Activated CD8-positive, alpha-beta memory T cell treated with anti-CD3 and anti-CD28 coated beads for 48 hours (primary cell): Measurements from ENCODE around the gene PARD3.

Experiments
- DNase-seq, 3 experiments: peaks; one replicate each; pipeline ENCODE4 v3.0.0-alpha.2; 2020; ENCODE audit warnings: low read depth in 2 of 3, low spot score in 2 of 3

The PARD3 gene

GRCh38 chr10:34825414-34825813 lies 10.3 kb upstream of the PARD3 start:
- no peak for DNase-seq

DNA sequence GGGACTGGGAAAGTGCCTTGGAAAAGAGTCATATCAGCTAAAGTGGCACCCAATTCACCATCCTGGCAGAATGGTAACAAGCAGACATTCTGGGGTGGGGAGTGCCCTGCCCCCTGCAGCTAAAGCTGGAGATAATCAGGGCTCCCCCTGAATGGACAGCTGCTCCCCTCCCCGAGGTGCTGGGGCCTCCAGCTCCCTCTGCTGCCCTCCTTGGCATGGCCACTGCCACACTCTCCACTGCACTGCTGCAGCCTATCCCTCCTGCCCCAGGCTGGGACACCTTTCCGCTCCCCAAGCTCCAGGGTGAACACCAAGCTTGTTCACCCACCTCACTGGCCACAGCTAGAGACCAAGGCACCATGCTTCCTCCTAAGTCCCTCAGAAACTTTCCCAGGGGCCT lies 9.8 kb upstream of the PARD3 start:
- no peak for DNase-seq

GRCh38 chr10:34821587-34822585 lies 6.8 kb upstream of the PARD3 start:
- DNase-seq = no peak

- no peak for DNase-seq
Observed at GRCh38 chr10:34817586-34817985, 2.5 kb upstream of the PARD3 start.

- no peak for DNase-seq
Observed at GRCh38 chr10:34817054-34817453, 2.0 kb upstream of the PARD3 start.

- no peak for DNase-seq
Observed at GRCh38 chr10:34816501-34817002, 1.5 kb upstream of the PARD3 start.

GRCh38 chr10:34816085-34816496 lies 995 bp upstream of the PARD3 start:
- DNase-seq = no peak

- DNase-seq = no peak
Observed at GRCh38 chr10:34814913-34815184, 247 bp downstream of the PARD3 start.

DNA sequence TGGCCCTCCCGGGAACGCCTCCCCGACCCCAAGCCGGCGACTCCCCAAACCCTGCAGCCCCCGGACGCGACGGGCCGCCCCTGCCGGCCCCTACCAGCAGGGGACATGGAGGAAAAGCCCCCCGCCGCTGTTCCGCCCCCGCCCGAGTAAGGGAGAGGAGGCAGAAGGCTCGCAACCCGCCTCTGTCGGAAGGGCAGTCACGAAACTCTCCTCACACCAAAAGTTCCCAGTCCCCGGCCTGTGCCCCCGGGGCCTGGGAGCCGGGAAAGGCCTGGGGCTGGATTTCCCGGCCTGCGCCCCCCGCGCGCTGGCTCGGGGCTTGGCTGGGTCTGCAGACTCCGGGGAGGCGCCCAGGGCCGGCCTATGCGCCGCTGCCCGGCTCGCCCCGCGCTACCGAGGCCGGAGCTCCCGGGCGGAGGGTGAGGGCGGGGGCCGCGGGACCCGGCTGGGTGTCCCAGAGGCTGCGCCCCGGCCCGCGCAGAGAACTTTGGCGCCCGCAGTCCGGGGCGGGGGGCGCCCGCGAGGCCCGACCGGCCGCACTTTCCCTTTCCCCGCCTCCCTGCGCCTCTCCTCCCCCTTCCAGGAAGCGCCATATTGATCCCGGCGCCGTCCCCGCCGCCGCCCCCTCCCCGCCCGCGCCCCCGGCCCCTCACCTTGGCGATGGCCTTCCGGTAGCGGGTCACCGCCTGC lies 728 bp downstream of the PARD3 start:
- no peak for DNase-seq

DNA sequence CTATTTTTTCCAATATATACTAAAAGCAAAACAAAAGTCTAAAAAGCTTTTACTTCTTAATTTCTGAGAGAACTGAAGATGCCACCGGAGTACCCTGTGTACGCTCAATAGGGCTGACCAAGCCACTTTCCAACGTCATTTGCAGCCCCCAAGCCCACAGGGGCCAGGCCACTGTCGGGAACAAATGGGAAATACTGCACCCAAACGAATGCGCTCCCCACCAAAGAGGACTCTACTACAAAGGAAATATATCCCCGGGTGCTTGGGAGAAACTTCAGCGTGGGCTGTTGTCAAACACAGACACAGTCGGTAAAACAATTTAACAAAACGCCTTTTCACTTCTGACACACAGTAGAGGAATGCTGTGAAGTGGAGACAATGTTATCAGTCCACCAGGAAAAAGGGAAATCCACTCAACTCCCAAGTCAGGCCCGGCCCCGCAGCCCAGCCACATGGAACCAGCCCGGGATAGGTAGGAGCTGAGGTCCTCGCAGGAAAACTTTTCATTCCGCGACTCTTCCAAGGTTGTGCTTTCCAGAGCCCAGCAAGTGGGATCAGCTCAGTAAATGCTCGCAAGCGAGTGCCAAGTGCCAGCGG lies 1.4 kb downstream of the PARD3 start:
- no peak for DNase-seq

DNA sequence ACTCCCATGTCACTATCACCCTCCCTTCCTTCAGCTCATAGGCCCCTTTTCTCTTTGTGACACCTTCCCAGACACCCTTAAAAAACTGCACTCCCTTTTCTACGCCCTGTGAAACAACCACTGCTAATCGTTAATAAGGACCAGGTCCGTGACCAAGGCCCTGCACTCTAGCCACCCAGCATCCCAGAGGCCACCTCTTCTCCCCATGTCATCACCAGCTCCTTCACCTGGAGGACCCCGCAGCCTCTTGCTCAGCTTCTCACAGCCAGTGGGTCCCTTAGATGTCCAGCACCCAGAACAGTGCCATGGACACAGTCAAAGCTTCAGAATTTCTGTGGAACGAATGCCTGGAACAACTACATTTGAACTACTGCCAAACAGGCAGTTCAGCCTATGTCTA lies 2.3 kb downstream of the PARD3 start:
- DNase-seq = no peak

GRCh38 chr10:34811968-34812514 lies 3.1 kb downstream of the PARD3 start:
- DNase-seq = no peak

DNA sequence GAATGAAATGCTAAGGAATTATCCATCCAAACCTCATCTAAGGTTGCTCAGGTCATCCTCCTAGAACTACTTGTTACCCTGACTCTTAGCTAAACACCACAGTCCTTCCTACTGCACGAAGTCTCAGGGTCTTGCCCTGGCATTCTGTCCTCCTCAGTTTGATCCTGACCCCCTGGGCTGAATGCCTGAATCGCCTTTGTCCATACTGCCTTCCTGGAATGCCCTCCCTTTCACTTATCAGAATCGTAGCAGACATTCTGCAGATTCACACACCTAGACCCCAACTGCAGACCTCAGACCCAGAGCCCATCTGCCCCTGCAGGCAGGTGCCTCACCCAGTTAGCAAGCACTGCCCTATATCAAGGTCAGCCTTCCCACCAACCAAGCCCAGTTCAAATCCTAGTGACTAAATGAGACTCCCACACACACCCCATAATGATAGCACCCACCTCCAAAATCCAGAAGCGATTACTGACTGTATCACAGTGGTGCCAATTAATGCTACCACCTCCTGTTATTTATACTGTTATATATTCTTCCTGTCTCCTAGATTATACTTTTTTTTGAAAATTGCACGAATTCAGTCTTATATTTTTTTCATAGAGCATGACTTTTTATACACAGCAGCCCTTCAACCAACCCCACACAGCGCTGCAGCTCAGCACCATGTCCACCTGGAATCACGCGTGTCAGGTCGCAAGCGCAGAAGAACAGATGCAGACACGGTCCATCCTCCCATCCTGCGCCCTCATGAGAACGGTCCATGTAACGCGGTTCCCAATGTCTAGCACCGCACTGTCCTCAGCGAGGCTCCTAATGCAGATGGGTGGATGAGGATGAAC lies 3.7 kb downstream of the PARD3 start:
- no peak for DNase-seq

- no peak for DNase-seq
Observed at GRCh38 chr10:34809796-34810195, 5.3 kb downstream of the PARD3 start.

- DNase-seq = no peak
Observed at GRCh38 chr10:34808801-34809745, 6.0 kb downstream of the PARD3 start.

GRCh38 chr10:34808336-34808735 lies 6.8 kb downstream of the PARD3 start:
- no peak for DNase-seq

GRCh38 chr10:34804306-34804705 lies 10.8 kb downstream of the PARD3 start:
- DNase-seq = no peak

- DNase-seq = no peak
Observed at GRCh38 chr10:34802692-34803091, 12.4 kb downstream of the PARD3 start.

DNA sequence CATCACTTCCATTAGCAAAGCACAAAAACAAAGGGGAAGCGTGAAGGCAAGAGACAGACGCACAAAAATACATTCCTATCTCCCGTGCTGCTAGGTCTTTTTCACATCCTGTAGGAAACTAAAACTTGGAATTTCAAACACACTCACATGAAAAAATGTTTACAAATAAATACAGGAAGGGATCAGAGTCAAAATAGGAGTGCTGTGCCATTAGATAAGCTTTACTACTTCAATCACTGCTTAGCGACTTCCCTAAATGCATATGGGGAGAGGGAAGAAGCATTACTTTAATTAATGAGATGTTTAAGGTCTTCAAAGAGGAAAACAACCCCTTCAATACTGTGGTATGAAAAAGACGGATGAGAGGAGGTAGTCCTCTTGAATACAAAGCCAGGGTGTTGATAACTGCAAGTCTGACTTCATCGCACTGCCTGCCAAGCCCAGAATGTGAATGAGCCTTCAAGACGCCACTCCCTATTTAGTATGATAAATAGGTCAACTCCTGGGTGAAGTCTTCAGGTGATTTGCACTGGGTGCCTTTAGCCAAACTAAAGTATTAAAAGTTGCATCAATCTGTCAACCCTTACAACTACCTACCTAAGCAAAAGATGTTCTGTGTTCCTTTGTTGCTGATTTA lies 13.9 kb downstream of the PARD3 start:
- no peak for DNase-seq
